ENCODE results near the gene COL5A2.

DNA sequence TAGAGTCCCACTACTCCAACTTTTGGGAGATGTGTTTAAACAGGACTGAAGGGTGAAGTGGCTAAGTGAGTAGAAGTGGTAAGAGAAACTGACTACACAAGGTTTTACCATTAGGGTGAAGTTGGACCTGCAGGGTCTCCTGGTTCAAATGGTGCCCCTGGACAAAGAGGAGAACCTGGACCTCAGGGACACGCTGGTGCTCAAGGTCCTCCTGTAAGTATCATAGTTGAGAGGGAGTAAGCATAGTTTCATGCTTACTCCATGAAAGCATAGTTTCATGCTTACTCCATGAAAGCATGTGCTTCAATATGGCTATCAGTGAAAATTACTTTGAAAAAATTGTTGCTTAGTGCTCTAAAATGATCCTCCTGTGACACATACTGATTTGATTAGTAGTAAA is 186.3 kb downstream of the COL5A2 start:
- TF ChIP-seq, protein P1, sequence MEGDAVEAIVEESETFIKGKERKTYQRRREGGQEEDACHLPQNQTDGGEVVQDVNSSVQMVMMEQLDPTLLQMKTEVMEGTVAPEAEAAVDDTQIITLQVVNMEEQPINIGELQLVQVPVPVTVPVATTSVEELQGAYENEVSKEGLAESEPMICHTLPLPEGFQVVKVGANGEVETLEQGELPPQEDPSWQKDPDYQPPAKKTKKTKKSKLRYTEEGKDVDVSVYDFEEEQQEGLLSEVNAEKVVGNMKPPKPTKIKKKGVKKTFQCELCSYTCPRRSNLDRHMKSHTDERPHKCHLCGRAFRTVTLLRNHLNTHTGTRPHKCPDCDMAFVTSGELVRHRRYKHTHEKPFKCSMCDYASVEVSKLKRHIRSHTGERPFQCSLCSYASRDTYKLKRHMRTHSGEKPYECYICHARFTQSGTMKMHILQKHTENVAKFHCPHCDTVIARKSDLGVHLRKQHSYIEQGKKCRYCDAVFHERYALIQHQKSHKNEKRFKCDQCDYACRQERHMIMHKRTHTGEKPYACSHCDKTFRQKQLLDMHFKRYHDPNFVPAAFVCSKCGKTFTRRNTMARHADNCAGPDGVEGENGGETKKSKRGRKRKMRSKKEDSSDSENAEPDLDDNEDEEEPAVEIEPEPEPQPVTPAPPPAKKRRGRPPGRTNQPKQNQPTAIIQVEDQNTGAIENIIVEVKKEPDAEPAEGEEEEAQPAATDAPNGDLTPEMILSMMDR (IDR thresholded peaks at IDR 0.05; ENCODE audit: borderline replicate concordance, extremely low read depth, low read length, poor library complexity, severe bottlenecking) = no peak
- no peak for TF ChIP-seq EZH2 (IDR thresholded peaks at IDR 0.05; ENCODE audit: borderline replicate concordance, low read depth, low read length, severe bottlenecking)

All from DND-41 (cell line).